ENCODE measurements around the gene TMPRSS2.
"Not testable (repeated sequence)": the region's sequence is repeated elsewhere in the genome, so short reads cannot be mapped to it uniquely, and the experiment has no call there.

The TMPRSS2 gene

GRCh38 chr21:41425954-41426675, 81.8 kb downstream of the TMPRSS2 start, which contains the start of gene MX1:
MX1 (plus strand) TSS chr21:41426239; CDS start chr21:41432071, 5,832 bp downstream.
- DNase-seq (ENCODE audit: low read depth), result no peak

DNA sequence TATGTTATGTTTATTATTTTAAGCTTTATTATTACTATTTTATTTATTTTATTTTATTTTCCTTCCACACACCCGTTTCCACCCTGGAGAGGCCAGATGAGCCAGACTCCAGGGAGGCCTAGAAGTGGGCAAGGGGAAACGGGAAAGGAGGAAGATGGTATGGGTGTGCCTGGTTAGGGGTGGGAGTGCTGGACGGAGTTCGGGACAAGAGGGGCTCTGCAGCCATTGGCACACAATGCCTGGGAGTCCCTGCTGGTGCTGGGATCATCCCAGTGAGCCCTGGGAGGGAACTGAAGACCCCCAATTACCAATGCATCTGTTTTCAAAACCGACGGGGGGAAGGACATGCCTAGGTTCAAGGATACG, 82.4 kb downstream of the TMPRSS2 start:
- no peak for DNase-seq (ENCODE audit: low read depth)

GRCh38 chr21:41423305-41423636, 84.7 kb downstream of the TMPRSS2 start:
- DNase-seq (ENCODE audit: low read depth), result not testable (repeated sequence)

- DNase-seq (ENCODE audit: low read depth), result no peak
These were observed 85.2 kb downstream of the TMPRSS2 start for GRCh38 chr21:41422546-41423304.

DNA sequence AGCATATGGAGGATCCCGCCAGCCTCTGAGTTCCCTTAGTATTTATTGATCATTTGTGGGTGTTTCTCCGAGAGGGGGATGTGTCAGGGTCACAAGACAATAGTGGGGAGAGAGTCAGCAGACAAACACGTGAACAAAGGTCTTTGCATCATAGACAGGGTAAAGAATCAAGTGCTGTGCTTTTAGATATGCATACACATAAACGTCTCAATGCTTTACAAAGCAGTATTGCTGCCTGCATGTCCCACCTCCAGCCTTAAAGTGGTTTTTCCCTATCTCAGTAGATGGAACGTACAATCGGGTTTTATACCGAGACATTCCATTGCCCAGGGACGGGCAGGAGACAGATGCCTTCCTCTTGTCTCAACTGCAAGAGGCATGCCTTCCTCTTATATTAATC, 87.0 kb downstream of the TMPRSS2 start:
- not testable (repeated sequence) for DNase-seq (ENCODE audit: low read depth)

- peak; percentile 79 for DNase-seq (ENCODE audit: low read depth)
These were observed 87.8 kb downstream of the TMPRSS2 start for GRCh38 chr21:41419921-41420862.

DNA sequence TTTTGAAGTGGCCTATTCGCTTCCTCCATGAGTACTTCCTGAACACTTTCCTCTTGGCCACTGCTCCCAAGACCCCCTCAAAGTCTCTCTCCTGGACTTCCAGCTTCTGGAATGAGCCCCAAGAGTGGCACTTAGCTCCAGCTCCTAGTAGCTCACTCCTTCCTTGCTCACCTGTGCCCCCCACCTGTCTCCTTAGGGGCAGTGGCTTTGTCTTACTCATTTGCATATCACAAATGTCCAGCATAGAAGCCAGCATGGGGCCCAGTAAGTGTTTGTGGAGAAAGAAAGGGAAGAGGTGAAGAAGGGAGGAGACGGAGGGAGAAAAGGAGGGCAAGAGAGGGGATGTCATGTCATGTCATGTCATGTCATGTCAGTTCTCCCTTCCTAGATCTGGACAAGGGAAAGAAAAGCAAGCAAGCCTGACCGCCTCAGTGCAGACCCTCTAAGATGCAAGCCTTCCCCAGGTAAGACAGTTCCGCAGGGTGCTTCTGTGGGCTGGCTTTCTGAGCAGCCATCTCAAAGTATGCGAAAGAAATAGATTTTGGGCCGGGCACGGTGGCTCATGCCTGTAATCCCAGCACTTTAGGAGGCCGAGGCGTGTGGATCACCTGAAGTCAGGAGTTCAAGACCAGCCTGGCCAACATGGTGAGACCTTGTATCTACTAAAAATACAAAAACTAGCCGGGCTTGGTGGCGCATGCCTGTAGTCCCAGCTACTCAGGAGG, 88.8 kb downstream of the TMPRSS2 start:
- DNase-seq (ENCODE audit: low read depth), result no peak

- DNase-seq (ENCODE audit: low read depth), result no peak
These were observed 89.6 kb downstream of the TMPRSS2 start for GRCh38 chr21:41418393-41418792.

DNA sequence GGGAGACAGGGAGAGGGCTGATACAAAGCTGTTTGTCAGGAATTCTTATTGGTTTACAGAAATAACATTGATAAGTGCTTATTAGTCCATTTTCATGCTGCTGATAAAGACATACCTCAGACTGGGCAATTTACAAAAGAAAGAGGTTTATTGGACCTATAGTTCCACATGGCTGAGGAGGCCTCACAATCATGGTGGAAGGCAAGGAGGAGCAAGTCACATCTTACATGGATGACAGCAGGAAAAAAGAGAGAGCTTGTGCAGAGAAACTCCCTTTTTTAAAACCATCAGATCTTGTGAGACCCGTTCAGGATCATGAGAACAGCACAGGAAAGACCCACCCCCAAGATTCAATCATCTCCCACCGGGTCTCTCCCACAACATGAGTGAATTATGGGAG, 90.5 kb downstream of the TMPRSS2 start:
- not testable (repeated sequence) for DNase-seq (ENCODE audit: low read depth)
